Measurements from ENCODE around the gene PGF.

Gene PGF

GRCh38 chr14:74891870-74892269, 63.5 kb downstream of the PGF start:
- no peak for DNase-seq
